ENCODE measurements around the gene BHLHA15.
"Not testable (repeated sequence)": the region's sequence is repeated elsewhere in the genome, so short reads cannot be mapped to it uniquely, and the experiment has no call there.

The BHLHA15 gene

GRCh38 chr7:98211676-98212531 is 665 bp downstream of the BHLHA15 start:
- peak in 1 of 2 donors; percentile 10 for DNase-seq

DNA sequence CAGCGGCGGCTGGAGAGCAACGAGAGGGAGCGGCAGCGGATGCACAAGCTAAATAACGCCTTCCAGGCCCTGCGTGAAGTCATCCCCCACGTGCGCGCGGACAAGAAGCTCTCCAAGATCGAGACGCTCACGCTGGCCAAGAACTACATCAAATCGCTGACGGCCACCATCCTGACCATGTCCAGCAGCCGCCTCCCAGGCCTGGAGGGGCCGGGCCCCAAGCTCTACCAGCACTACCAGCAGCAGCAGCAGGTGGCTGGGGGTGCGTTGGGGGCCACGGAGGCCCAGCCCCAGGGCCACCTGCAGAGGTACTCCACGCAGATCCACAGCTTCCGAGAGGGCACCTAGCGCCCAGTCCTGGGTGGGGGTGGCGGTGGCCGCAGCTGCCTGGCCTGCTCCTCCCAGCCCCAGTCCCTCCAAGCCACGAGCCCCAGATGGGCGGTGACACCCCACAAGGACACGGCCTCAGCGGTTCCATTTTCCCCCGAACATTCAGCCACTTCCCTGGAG is 1.3 kb downstream of the BHLHA15 start:
- no peak for DNase-seq

- no peak for DNase-seq
Measured at GRCh38 chr7:98213296-98213887, 2.2 kb downstream of the BHLHA15 start.

DNA sequence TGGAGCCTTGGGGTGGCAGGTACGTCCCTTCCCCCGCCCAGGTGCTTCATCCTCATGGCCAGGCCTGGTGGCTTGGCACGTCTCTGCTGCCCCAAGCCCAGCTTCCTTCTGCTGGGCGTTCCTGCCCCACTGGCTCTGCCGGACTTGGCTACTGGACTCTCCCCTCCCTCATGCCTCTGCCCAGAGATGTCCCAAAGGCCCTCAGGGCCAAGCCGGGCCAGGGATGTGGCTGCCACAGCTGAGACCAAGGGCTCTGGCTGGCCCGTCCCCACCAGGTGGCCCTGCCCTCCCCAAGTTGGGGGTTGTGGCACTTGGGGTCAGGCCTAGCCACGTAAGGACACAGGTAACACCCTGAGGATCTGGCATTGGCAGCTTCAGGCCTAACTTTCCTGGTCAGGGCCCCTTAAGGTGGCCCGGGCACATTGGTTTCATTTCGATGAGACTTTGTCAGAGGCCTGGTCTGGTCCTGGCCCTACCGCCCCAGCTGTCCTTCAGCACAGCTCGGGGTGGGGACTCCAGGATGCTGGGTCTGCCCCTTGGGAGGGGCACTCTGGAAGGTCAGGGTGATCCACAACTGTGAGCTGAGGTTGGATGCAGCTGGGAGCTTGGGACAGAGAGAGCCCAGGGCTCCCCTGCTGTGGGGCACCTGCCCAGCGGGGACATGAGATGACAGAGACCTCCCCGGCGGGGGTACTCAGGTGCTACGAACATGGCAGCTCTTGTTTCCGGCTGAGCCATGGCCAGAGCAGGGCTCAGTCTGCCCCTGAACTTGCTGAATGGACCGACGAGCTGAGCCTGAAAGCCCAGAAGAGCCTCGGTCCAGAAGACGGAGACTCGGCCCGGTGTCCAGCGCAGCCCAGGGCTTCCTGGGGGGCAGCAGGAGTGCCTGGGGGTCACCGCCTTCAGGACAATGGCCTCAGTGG is 2.9 kb downstream of the BHLHA15 start:
- DNase-seq: no peak

- DNase-seq: no peak
Measured at GRCh38 chr7:98214811-98215321, 3.6 kb downstream of the BHLHA15 start.

DNA sequence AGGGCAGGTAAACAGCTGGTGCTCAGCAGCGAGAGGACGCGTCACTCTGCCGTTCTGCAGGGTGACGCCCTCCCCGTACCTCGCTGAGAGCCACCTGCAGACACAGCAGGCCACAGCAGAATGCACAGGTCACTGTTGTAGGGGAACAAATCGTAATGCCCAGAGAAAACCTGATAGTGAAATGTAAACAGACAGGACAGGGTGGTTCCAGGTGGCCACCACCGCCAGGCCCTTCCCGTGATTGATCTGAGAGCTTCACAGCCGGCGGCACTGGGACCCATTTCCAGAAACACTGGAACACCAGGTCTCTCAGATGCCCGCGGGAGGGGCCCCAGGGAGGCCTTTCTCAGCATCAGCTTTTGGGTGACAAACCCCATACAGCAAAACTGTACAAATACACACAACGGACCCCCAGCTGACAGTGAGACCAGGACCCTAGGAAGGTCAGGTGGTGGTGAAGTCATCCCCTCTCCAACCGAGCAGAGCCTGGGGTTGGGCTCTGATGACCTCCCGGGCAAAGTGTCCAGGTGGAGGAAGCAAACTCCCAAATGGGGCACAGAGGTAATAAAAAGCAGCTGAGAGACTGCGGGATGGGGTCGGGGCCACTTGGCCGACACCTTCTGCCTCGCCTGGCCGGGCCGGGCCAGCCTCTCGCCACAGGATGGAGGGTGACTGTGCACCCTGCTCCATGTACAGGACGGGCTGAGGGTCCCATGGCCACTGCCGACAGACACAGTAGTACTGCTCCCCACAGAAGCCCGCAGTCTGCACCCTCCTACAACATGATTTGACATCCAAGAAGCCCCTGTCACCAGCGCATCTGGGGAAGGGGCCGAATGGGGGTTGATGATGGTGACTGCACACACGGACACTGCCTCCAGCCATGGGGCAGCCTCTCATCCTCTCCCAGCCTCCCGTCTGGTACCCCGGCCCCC is 4.6 kb downstream of the BHLHA15 start:
- no peak for DNase-seq

GRCh38 chr7:98216941-98217622 is 5.8 kb downstream of the BHLHA15 start:
- no peak for DNase-seq

GRCh38 chr7:98217623-98218582 is 6.7 kb downstream of the BHLHA15 start:
- no peak for DNase-seq

DNA sequence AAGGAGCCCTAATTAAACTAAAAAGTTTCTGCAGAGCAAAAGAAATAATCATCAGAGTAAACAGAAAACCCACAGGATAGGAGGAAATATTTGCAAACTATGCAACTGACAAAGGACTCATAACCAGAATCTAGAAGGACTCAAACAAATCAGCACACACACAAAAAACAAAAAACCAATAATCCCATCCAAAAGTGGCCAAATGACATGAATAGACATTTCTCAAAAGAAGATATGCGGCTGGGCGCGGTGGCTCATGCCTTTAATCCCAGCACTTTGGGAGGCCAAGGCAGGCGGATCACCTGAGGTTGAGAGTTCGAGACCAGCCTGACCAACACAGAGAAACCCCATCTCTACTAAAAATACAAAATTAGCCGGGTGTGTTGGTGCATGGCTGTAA is 8.1 kb downstream of the BHLHA15 start:
- DNase-seq: not testable (repeated sequence)

DNA sequence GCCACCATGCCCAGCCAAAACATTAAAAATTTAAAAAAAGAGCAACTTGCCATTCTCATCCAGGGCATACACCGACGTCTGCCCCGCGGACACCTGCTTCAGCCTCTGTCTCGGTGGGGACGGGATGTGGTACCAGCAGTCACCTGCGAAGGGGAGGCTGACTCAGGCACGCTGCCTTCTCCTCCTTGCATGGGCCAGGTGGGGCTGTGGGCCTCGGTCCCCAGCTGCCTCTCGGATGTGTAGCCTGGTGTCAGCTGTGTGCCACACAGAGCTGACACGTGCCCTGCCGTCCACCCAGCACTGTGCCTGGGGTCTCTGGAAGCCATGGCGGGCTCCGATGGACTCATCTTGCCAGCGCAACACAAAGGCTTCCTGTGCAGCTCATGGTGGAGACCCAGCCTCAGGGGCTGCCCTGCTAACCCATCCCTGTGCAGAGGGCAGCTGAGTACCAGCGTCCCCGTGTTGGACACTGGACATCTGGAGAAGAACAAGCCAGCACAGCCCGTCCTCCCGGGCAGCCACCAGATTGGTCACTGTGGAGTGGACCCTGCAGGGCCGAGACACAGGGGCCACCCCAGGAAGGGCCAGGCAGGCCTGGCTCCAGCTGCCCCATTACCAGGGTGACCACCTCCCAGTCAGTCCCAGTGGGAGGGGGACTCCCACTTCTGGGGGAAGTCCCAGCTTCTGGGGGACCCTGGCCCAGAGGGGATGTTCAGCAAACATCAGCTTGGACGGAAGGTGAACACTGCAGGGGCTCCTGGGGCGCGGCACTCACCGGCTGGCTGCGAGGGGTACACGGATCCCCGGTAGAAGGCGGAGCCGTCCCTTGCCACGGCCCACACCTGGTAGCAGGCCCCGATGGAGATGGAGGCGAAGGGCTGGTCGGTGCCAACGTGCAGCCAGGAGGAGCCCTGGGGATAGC is 10.6 kb downstream of the BHLHA15 start:
- no peak for DNase-seq

GRCh38 chr7:98222533-98223195 is 11.4 kb downstream of the BHLHA15 start:
- DNase-seq: no peak

DNA sequence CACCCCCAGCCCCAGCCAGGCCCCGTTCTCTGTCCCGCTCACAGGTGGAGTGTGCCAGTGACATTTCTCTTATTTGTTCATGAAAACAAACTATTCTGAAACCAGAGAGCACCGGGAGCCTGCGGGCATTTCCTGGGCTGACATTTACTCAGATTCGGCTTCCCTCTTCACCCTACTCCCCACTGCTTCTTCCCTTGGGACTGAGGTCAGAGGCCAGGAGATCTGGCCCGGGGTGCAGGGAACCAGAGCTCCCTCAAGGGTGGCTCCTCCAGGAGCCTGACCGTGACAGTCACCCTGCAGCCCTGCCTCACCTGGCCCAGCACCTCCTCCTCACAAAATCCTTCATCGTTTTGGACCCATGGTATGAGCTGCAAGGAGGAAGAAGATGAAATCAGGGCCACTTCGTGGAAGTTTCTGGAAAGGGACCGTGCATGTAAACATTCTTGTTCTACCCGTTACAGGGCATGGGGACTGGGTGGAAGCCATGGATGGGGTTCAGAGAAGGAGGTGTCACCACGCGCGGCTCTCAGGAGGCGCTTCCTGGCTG is 12.2 kb downstream of the BHLHA15 start:
- no peak for DNase-seq

GRCh38 chr7:98223898-98224700 is 12.9 kb downstream of the BHLHA15 start:
- DNase-seq: no peak

DNA sequence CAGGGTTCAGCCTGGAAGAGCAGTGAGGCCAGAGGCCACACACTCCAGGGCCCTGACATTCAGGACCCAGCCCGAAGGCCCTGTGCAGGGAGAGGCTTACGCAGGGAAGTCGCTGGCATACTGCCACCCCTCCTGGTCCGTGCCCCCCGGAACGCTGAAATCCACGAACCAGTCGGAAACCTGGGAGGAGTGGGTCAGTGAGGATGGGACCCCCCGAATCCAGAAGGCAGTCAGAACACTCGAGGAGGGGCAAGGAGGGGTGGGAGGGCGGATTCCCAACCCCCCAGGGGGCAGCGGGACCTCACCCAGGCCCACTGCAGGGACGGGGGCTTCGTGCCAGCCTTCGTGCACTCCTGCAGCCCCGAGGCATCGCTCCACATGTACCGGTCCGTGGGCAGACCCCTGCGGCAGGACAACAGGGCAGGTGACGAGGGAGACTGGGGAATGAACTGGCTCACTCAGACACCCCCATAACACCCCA is 13.5 kb downstream of the BHLHA15 start:
- no peak for DNase-seq

DNA sequence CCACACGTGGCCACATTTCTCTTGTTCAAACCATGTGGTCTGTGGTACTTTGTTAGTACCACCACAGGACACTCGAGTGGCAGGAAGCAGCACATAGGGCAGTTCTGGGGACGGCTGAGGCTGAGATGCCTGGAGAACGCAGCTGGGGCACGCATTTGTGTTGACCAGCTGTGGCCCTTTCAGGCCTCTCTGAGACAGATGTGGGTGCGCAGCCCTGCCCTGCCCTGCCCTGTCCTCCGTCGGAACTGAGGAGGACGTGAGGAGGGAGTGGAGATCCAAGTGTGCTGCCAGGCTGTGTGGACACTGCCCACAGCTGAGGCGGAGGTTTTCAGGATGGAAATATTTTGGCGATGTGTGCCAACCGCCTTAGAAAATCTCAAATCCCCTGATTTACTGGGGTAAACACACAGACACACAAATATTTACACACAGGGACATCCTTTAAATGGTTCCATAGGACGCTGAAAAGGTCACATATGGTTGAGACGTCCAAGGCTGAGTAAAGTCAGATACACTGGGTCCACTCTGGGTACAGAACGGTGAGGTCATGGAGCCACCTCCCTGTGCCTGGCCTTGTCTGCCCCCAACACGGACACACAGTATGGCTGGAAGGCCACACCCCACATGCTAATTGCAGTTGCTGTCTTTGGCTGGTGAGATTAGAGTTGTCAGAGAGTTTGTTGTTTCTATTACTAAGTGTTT is 14.8 kb downstream of the BHLHA15 start:
- no peak for DNase-seq

DNA sequence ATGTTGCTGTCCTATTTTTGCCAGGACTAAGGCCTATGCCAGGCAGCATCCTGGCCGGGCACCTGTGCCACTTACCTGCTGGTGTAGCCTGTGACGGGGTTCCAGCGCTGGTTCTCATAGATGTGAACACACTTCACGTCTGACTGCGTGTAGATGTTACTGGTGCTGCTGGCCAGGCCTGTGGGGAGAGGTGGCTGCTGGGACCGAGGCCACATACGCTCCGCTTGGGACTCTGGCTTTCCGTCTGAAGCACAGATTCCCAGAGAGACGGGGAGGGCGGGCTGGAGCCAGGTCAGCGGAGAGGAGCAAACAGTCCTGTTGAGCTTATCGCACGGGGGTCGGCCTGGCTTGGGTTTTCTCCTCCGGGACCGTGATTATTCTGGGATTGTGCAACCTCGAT is 16.7 kb downstream of the BHLHA15 start:
- no peak for DNase-seq

Data from CD4-positive, alpha-beta T cell treated with Interleukin-4 for 1 hour (primary cell).